MM.1S (cell line): ENCODE measurements around the gene POLR2E.

ENCODE experiments used
- DNase-seq: peaks from one replicate; pipeline ENCODE4 v3.0.0-alpha.2; 2015
- H2AFZ ChIP-seq: fragments of 300-600 bp; sonication (generic); 2 replicates; pipeline ENCODE4 v1.6.0; 2016; ENCODE audit warnings: antibody characterized with exemption, low read length
- H3F3A ChIP-seq: fragments of 300-600 bp; sonication (generic); 2 replicates; pipeline ENCODE4 v1.6.1; 2016; ENCODE audit warnings: mild to moderate bottlenecking, antibody characterized with exemption, low read length, moderate library complexity, mixed read lengths; ENCODE audit not compliant: insufficient read depth
- H3K27ac ChIP-seq: fragments of 300-600 bp; sonication (generic); 2 replicates; pipeline ENCODE4 v1.5.1; 2016; ENCODE audit warnings: mild to moderate bottlenecking, low read length
- H3K27me3 ChIP-seq: fragments of 300-600 bp; sonication (generic); replicated peaks from 2 replicates; pipeline ENCODE4 v1.6.0; 2016; ENCODE audit warnings: low read length; ENCODE audit not compliant: insufficient read depth
- H3K36me3 ChIP-seq: fragments of 300-600 bp; sonication (generic); replicated peaks from 2 replicates; pipeline ENCODE4 v1.6.1; 2016; ENCODE audit warnings: mild to moderate bottlenecking, low read length, mixed read lengths; ENCODE audit not compliant: insufficient read depth
- H3K4me1 ChIP-seq: fragments of 300-600 bp; sonication (generic); 2 replicates; pipeline ENCODE4 v1.6.1; 2016; ENCODE audit warnings: low read length, mixed read lengths
- H3K4me2 ChIP-seq: fragments of 300-600 bp; sonication (generic); 2 replicates; pipeline ENCODE4 v1.6.0; 2016; ENCODE audit warnings: low read depth, low read length
- H3K4me3 ChIP-seq: fragments of 300-600 bp; sonication (generic); 2 replicates; pipeline ENCODE4 v1.5.1; 2016; ENCODE audit warnings: low read length, mixed read lengths
- H3K79me2 ChIP-seq: fragments of 300-600 bp; sonication (generic); 2 replicates; pipeline ENCODE4 v1.6.1; 2016; ENCODE audit warnings: mixed run types, low read length, mixed read lengths
- H3K9ac ChIP-seq: fragments of 300-600 bp; sonication (generic); 2 replicates; pipeline ENCODE4 v1.6.1; 2016; ENCODE audit warnings: low read length, mixed read lengths
- H3K9me2 ChIP-seq: fragments of 300-600 bp; sonication (generic); replicated peaks from 2 replicates; pipeline ENCODE4 v1.6.1; 2016; ENCODE audit warnings: mild to moderate bottlenecking, low read length, mixed read lengths; ENCODE audit not compliant: insufficient read depth
- H3K9me3 ChIP-seq: fragments of 300-600 bp; sonication (generic); replicated peaks from 2 replicates; pipeline ENCODE4 v1.6.1; 2016; ENCODE audit warnings: mild to moderate bottlenecking, low read length, mixed read lengths; ENCODE audit not compliant: insufficient read depth
- H4K20me1 ChIP-seq: fragments of 300-600 bp; sonication (generic); 2 replicates; pipeline ENCODE4 v1.6.1; 2016; ENCODE audit warnings: mild to moderate bottlenecking, low read length, moderate library complexity, mixed read lengths; ENCODE audit not compliant: insufficient read depth
- EZH2 ChIP-seq: fragments of 300-600 bp; sonication (generic); optimal IDR thresholded peaks from 2 replicates; pipeline ENCODE3; 2017; ENCODE audit warnings: low read depth, mild to moderate bottlenecking, antibody characterized with exemption, low read length, mixed read lengths
- EZH2phosphoT487 ChIP-seq: fragments of 300-600 bp; sonication (generic); IDR thresholded peaks from 2 replicates; pipeline ENCODE4 v1.6.1; 2018; ENCODE audit warnings: antibody characterized with exemption, low read length
- TF ChIP-seq, protein P1 (sequence below): fragments of 300-600 bp; sonication (generic); IDR thresholded peaks from 2 replicates; pipeline ENCODE4 v1.5.1; 2016; ENCODE audit warnings: antibody characterized with exemption, low read length, mixed read lengths

Gene POLR2E

DNA sequence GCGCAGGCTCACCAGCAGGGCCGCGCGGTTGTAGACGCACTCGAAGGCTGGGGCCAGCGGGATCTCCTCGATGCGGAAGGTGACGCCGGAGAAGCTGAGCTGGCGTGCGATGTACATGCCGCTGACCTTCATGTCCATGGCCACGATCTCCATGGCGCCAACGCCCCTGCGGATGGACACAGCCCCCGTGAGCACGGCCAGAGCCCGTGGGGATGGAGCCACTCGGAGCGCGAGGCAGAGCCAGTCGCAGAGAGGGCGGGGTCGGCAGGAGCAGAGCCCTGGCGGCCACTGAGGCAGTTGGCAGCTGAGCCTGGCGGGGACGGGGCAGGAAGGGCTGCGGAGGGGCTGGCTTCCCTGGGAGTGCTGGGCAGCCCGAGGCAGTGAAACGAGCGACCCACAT lies 23.8 kb upstream of the POLR2E start:
- H3F3A ChIP-seq = no peaks in the 10 kb centered on the region
- no peak overlapping the region for H3K9ac ChIP-seq
- no peaks in the 10 kb centered on the region for H4K20me1 ChIP-seq
- no peaks in the 10 kb centered on the region for H3K27me3 ChIP-seq
- H3K4me3 ChIP-seq = no peak overlapping the region
- no peak overlapping the region for H3K27ac ChIP-seq
- no peak for DNase-seq
- no peak overlapping the region for H2AFZ ChIP-seq
- no peaks in the 10 kb centered on the region for H3K9me2 ChIP-seq
- TF ChIP-seq EZH2 = no peak
- TF ChIP-seq EZH2phosphoT487 = no peak
- TF ChIP-seq, protein P1, sequence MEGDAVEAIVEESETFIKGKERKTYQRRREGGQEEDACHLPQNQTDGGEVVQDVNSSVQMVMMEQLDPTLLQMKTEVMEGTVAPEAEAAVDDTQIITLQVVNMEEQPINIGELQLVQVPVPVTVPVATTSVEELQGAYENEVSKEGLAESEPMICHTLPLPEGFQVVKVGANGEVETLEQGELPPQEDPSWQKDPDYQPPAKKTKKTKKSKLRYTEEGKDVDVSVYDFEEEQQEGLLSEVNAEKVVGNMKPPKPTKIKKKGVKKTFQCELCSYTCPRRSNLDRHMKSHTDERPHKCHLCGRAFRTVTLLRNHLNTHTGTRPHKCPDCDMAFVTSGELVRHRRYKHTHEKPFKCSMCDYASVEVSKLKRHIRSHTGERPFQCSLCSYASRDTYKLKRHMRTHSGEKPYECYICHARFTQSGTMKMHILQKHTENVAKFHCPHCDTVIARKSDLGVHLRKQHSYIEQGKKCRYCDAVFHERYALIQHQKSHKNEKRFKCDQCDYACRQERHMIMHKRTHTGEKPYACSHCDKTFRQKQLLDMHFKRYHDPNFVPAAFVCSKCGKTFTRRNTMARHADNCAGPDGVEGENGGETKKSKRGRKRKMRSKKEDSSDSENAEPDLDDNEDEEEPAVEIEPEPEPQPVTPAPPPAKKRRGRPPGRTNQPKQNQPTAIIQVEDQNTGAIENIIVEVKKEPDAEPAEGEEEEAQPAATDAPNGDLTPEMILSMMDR = no peak
- peaks cover under 1% of the 10 kb centered on the region; the same call in 1 of the 2 replicates for H3K79me2 ChIP-seq
- no peaks in the 10 kb centered on the region for H3K9me3 ChIP-seq
- no peaks in the 10 kb centered on the region for H3K4me1 ChIP-seq
- peaks cover 12% of the 10 kb centered on the region for H3K36me3 ChIP-seq
- H3K4me2 ChIP-seq = no peak overlapping the region

DNA sequence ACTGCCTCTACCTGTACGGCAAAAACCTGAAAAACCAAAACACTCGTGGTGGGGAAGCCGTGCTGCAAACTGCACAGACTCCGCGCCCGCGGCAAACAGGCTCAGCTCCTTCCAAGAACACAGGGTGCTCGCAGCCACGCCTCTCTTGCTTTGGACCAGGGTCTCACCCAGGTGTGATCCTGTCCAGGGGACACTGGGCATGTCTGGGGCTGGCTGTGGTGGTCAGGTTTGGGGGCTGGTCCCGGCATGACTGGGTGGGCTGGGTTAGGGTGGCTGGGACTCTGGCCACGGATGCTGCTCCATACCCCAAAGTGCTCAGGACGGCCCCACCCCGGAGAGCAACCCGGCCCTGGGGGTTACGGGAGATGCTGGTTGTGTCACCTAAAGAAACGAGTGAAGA lies 22.5 kb upstream of the POLR2E start:
- no peak overlapping the region for H3K4me2 ChIP-seq
- no peaks in the 10 kb centered on the region for H3K27me3 ChIP-seq
- DNase-seq = no peak
- H3K9me2 ChIP-seq = no peaks in the 10 kb centered on the region
- H2AFZ ChIP-seq = no peak overlapping the region
- H3K4me1 ChIP-seq = no peaks in the 10 kb centered on the region
- TF ChIP-seq, protein P1 = no peak
- no peak for TF ChIP-seq EZH2
- TF ChIP-seq EZH2phosphoT487 = no peak
- H3K9ac ChIP-seq = no peak overlapping the region
- H3K9me3 ChIP-seq = no peaks in the 10 kb centered on the region
- H3K36me3 ChIP-seq = peaks cover 1% of the 10 kb centered on the region; the same call in 1 of the 2 replicates
- no peak overlapping the region for H3K27ac ChIP-seq
- no peak overlapping the region for H3K4me3 ChIP-seq
- no peaks in the 10 kb centered on the region for H3K79me2 ChIP-seq
- H4K20me1 ChIP-seq = no peaks in the 10 kb centered on the region
- no peaks in the 10 kb centered on the region for H3F3A ChIP-seq

GRCh38 chr19:1116726-1117581 lies 21.8 kb upstream of the POLR2E start:
- no peak overlapping the region for H3K4me2 ChIP-seq
- H3K4me3 ChIP-seq = no peak overlapping the region
- no peak overlapping the region for H2AFZ ChIP-seq
- no peak overlapping the region for H3K9ac ChIP-seq
- H4K20me1 ChIP-seq = no peaks in the 10 kb centered on the region
- H3F3A ChIP-seq = no peaks in the 10 kb centered on the region
- H3K27me3 ChIP-seq = no peaks in the 10 kb centered on the region
- TF ChIP-seq EZH2phosphoT487 (no peak), EZH2 (no peak)
- H3K9me3 ChIP-seq = no peaks in the 10 kb centered on the region
- H3K27ac ChIP-seq = no peak overlapping the region
- DNase-seq = no peak
- no peaks in the 10 kb centered on the region for H3K79me2 ChIP-seq
- no peaks in the 10 kb centered on the region; the same call in 1 of the 2 replicates for H3K36me3 ChIP-seq
- H3K4me1 ChIP-seq = no peaks in the 10 kb centered on the region
- no peaks in the 10 kb centered on the region for H3K9me2 ChIP-seq
